Activated T-cell treated with anti-CD3 and anti-CD28 coated beads, Interleukin-2, amount 50 U/mL, for 72 hours (primary cell): ENCODE measurements around the gene DAPK2. TPM values are rescaled to one million over a fixed set of nuclear protein-coding genes. Genes with fewer than 3 reads are reported as not detected.

Experiments
- ATAC-seq, 2 donors: fragments of 150-1000 bp; cut with Tn5 transposase; replicated peaks in 1 of 2; 2 replicates each; pipeline ENCODE4 v1.10.0; 2021; ENCODE audit warnings: moderate library complexity in 2 of 2, mild to moderate bottlenecking in 1 of 2
- DNase-seq, 2 donors: peaks; one replicate each; pipeline ENCODE4 v3.0.0; 2021 to 2022; ENCODE audit warnings: mixed read lengths in 1 of 2
- H3K27ac Mint-ChIP-seq: one replicate; pipeline ENCODE4 v1.8.0; 2022; ENCODE audit warnings: mild to moderate bottlenecking, moderate library complexity, mixed read lengths
- H3K27me3 Mint-ChIP-seq: one replicate; pipeline ENCODE4 v1.8.0; 2022; ENCODE audit warnings: low read depth, mixed read lengths
- H3K36me3 Mint-ChIP-seq, 2 donors: one replicate each; pipeline ENCODE4 v1.8.0; 2022; ENCODE audit warnings: mixed read lengths in 2 of 2, mild to moderate bottlenecking in 1 of 2; ENCODE audit not compliant: insufficient read depth in 2 of 2
- H3K4me1 Mint-ChIP-seq: one replicate; pipeline ENCODE4 v1.8.0; 2022; ENCODE audit warnings: low read depth, mixed read lengths
- H3K4me3 Mint-ChIP-seq, 2 donors: one replicate each; pipeline ENCODE4 v1.8.0; 2022; ENCODE audit warnings: mild to moderate bottlenecking in 2 of 2, mixed read lengths in 2 of 2, moderate library complexity in 2 of 2
- H3K9me3 Mint-ChIP-seq, 2 donors: one replicate each; pipeline ENCODE4 v1.8.0; 2022; ENCODE audit warnings: mixed read lengths in 2 of 2
- total RNA-seq, 2 donors: library from RNA; stranded (reverse); gene quantifications; one replicate each; pipeline ENCODE4 v1.2.3, GENCODE V29; 2022

Gene DAPK2
- total RNA-seq, 2 donors from 2014 or later = 2.3 to 3.3 TPM

DNA sequence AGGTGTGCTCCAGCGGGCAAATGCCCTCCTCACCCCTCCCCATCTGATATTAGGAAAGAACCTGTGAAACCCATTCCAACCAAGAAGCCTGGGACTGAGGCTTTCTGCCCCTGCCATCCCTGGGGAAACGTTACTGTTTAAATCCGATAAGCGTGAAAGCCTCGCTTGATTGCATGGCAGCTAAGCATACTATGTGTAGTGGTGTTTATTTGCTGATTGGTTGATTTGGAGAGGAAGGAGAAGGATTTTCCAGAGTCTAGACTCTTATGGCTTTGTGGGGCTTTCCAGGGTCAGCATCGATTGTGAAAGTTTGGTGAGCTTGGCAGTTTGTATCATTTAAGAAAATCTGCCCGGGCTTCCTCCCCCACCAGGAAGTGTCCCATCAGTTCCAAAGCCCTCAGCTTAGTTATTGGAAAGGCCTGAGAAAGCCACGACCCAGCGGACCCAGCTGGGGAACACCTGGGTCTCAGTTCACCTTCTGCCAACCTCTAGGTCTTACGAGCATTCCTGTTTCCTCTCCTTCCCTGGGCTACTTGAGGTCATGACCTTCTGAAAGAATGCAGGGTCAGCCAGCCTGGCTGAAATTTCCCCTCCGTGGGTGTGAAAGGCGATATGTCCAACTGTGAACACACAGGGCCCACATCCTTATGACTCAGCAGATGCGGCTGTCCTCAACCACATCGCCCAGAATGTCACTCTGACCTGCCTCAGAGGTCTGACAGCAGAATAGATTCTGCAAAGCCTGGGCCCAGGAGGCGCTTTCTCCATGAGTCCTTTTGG lies 149.8 kb downstream of the DAPK2 start:
- H3K36me3 Mint-ChIP-seq = peaks cover 0 to 2% of the 10 kb centered on the region in 2 donors
- H3K9me3 Mint-ChIP-seq = no peaks in the 10 kb centered on the region
- peak; percentile 32 to 79 for ATAC-seq
- peak overlapping the region in 1 of 2 donors; percentile 13 for H3K4me3 Mint-ChIP-seq
- H3K27me3 Mint-ChIP-seq = no peaks in the 10 kb centered on the region
- H3K4me1 Mint-ChIP-seq = peaks cover 78% of the 10 kb centered on the region
- DNase-seq = peak; percentile 54 to 80
- no peak overlapping the region for H3K27ac Mint-ChIP-seq

- Mint-ChIP-seq H3K4me1 (peaks cover 85% of the 10 kb centered on the region), H3K27me3 (no peaks in the 10 kb centered on the region), H3K36me3 (peaks cover 0 to 2% of the 10 kb centered on the region in 2 donors), H3K4me3 (no peak overlapping the region), H3K9me3 (no peaks in the 10 kb centered on the region), H3K27ac (peak overlapping the region; percentile 20)
- ATAC-seq (no peak), DNase-seq (no peak)
Measured at GRCh38 chr15:63895787-63896218, 150.5 kb downstream of the DAPK2 start.

DNA sequence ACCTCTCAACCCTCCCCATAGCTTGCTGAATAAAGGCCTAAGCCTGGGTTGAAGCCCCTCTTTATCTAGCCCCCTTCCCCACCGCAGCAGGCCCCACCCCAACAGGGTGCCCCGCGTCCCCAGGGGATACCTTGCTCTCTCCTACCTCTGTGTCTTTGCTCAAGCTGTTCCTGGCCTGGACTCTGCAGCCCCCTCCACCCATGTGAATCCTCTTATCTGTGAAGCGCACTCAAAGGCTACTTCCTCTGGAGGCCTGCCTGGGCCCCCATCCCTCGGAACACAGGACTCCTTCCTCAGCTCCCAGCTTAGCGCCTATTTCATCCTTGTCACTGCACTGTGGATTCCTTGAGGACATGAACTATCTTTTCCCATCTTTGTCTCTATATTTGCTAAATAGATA lies 151.1 kb downstream of the DAPK2 start:
- ATAC-seq (no peak), DNase-seq (no peak)
- Mint-ChIP-seq H3K27ac (no peak overlapping the region), H3K4me3 (no peak overlapping the region), H3K36me3 (peaks cover 0 to 2% of the 10 kb centered on the region in 2 donors), H3K9me3 (no peaks in the 10 kb centered on the region), H3K27me3 (no peaks in the 10 kb centered on the region), H3K4me1 (peaks cover 82% of the 10 kb centered on the region)

DNA sequence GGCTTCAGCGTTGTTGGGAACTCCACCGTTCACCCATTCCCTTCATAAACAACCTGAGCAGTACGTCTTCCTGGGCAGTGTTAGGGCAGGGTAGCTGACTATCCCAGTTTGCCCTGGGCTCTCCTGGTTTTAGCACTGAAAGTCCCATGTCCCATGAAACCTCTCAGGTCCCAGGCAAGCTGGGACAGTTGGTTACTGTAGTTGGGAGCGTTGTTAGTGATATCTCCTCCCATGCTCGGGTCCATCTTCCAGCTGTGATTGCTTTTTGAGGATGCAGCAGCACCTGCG lies 151.7 kb downstream of the DAPK2 start:
- Mint-ChIP-seq H3K27me3 (no peaks in the 10 kb centered on the region), H3K4me3 (no peak overlapping the region), H3K9me3 (no peaks in the 10 kb centered on the region), H3K27ac (no peak overlapping the region), H3K36me3 (peaks cover 0 to 2% of the 10 kb centered on the region in 2 donors), H3K4me1 (peaks cover 77% of the 10 kb centered on the region)
- DNase-seq (no peak), ATAC-seq (no peak)

DNA sequence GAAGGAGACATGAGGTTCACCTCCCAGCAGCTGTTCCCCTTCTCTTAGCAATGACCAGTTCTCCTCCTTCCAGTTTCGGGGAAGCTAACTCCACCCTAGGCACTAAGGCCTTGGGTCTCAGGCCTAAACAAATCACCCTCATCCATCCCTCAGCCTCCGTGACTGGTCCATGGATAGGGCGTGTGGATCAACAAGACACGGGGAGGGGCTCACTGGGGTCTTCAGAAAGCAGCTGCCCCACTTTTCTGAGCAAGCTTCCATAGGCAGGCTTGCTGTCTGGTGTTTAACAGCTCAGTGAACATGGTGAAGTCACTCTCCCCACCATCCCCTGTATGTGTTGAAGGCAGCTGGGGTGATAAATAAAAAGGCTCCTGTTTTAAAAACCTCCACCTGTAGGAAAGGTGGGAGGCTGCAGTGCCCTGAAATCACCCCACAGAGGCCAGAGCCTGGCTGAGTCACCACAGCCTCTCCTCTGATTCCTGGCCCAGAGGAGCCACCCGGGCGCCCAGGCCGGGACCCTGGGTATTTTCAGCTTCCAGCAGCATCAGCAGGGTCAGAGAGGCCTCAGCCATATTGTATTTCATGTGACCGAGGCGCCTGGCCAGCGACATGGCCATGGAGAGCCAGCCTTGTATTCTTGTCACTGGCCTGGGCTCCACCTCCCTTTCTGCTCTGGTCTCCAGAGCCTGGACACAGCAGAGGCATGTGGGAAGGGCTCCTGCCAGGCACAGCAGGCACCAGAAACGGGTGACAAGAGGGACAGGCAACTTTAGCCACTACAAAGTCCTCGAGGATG lies 152.2 kb downstream of the DAPK2 start:
- Mint-ChIP-seq H3K4me3 (no peak overlapping the region), H3K4me1 (peaks cover 71% of the 10 kb centered on the region)
- no peak for DNase-seq

DNA sequence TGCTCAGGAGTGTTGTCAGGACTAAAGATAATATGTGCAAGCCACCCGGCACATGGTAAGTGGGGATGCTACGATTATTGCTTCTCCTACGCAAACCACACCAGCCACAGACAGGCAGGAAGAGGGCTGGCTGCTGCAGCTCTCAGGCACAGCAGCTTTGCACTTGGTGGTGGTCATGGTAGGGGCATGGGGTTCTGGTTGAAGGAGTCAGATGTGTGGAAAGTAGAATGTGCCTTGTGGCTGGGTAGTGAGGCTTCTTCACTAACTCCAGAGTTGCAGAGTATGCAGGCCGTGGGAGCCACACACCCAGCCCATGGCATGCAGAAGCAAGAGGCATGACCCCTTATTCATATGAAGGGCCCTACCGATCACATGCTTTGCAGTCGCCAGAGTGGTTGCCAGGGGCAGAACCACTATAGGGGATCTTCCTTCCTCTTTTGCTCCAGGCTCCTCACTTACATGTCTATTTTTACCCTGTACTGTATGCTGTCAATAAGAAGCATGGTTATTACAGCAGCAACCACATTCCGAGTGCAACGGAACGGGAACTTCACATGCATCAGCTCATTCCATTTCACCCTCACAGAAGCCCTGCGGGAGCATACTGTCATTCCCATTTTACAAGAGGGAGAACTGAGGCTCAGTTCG lies 153.4 kb downstream of the DAPK2 start:
- H3K4me3 Mint-ChIP-seq = peak overlapping the region; percentile 4 to 6
- peak; percentile 86 to 94 for ATAC-seq
- H3K9me3 Mint-ChIP-seq = no peaks in the 10 kb centered on the region
- no peak overlapping the region for H3K27ac Mint-ChIP-seq
- no peaks in the 10 kb centered on the region for H3K36me3 Mint-ChIP-seq
- H3K27me3 Mint-ChIP-seq = no peaks in the 10 kb centered on the region
- DNase-seq = peak; percentile 86 to 88
- peaks cover 78% of the 10 kb centered on the region for H3K4me1 Mint-ChIP-seq

More for the DNA sequence above, 152.2 kb downstream of the DAPK2 start:
- Mint-ChIP-seq H3K27me3 (no peaks in the 10 kb centered on the region), H3K36me3 (peaks cover 0 to 2% of the 10 kb centered on the region in 2 donors), H3K9me3 (no peaks in the 10 kb centered on the region), H3K27ac (no peak overlapping the region)
- ATAC-seq = no peak

- Mint-ChIP-seq H3K4me1 (peaks cover 72% of the 10 kb centered on the region), H3K27ac (no peak overlapping the region), H3K4me3 (peak overlapping the region in 1 of 2 donors; percentile 23), H3K9me3 (no peaks in the 10 kb centered on the region), H3K36me3 (no peaks in the 10 kb centered on the region), H3K27me3 (no peaks in the 10 kb centered on the region)
- DNase-seq = no peak
- no peak for ATAC-seq
Measured at GRCh38 chr15:63891768-63892133, 154.5 kb downstream of the DAPK2 start.

GRCh38 chr15:63891079-63891767 lies 155.1 kb downstream of the DAPK2 start:
- peak; percentile 74 to 83 for DNase-seq
- H3K9me3 Mint-ChIP-seq = no peaks in the 10 kb centered on the region
- H3K4me3 Mint-ChIP-seq = no peak overlapping the region
- H3K27ac Mint-ChIP-seq = no peak overlapping the region
- peak; percentile 26 to 33 for ATAC-seq
- H3K27me3 Mint-ChIP-seq = no peaks in the 10 kb centered on the region
- H3K4me1 Mint-ChIP-seq = peaks cover 67% of the 10 kb centered on the region
- no peaks in the 10 kb centered on the region for H3K36me3 Mint-ChIP-seq

- H3K4me1 Mint-ChIP-seq = peaks cover 61% of the 10 kb centered on the region
- no peaks in the 10 kb centered on the region for H3K9me3 Mint-ChIP-seq
- no peak for ATAC-seq
- DNase-seq = no peak
- no peaks in the 10 kb centered on the region for H3K36me3 Mint-ChIP-seq
- H3K27me3 Mint-ChIP-seq = no peaks in the 10 kb centered on the region
- no peak overlapping the region for H3K27ac Mint-ChIP-seq
- no peak overlapping the region for H3K4me3 Mint-ChIP-seq
Measured at GRCh38 chr15:63890617-63891016, 155.7 kb downstream of the DAPK2 start.

DNA sequence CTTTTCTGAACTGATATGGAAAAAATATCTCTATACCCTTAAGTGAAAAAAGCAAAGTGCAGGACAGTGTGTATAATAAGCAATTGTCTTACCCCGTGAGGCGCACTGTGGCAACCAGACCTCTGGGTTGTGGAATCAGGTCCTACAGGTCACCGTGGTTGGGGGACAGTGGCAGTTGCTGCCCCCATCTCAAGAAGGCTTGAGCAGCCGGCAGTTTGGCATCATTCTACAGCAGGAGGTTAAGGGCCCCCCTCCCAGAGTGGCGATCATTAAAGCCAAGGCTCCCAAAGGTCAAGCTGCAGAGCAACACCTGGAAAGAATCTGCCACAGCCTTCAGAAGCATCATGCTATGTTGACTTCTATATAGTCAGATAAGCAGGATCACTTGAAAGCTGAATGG lies 156.5 kb downstream of the DAPK2 start:
- H3K4me3 Mint-ChIP-seq = no peak overlapping the region

GRCh38 chr15:63888823-63889222 lies 157.5 kb downstream of the DAPK2 start:
- no peak overlapping the region for H3K27ac Mint-ChIP-seq
- no peaks in the 10 kb centered on the region for H3K9me3 Mint-ChIP-seq
- H3K27me3 Mint-ChIP-seq = no peaks in the 10 kb centered on the region
- no peaks in the 10 kb centered on the region for H3K36me3 Mint-ChIP-seq
- H3K4me1 Mint-ChIP-seq = peaks cover 43% of the 10 kb centered on the region
- ATAC-seq = no peak
- no peak for DNase-seq
- H3K4me3 Mint-ChIP-seq = no peak overlapping the region

More for the DNA sequence above, 156.5 kb downstream of the DAPK2 start:
- ATAC-seq = no peak
- no peaks in the 10 kb centered on the region for H3K27me3 Mint-ChIP-seq
- no peak overlapping the region for H3K27ac Mint-ChIP-seq
- DNase-seq = no peak
- H3K36me3 Mint-ChIP-seq = no peaks in the 10 kb centered on the region
- no peaks in the 10 kb centered on the region for H3K9me3 Mint-ChIP-seq
- H3K4me1 Mint-ChIP-seq = peaks cover 53% of the 10 kb centered on the region

DNA sequence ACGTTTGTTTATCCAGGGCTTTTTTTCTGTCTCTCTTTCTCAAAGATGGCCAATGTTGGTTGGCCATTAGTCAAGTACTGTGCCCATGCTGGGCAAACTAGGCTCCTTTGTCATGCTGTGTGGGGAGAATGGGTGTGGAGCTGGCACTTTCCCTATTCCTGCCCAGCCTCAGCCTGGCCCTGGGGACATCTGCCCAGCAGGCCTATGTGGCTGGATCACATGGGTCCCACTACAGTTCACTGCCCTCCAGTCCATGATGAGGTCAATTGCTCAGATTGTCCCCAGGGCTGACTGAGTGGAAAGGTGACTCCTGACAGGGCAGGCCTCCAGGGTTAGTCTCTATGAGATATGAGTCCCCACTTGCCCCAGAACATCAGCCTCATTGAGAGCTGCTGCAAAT lies 158.1 kb downstream of the DAPK2 start:
- peaks cover 37% of the 10 kb centered on the region for H3K4me1 Mint-ChIP-seq
- no peaks in the 10 kb centered on the region for H3K36me3 Mint-ChIP-seq
- H3K9me3 Mint-ChIP-seq = no peaks in the 10 kb centered on the region
- no peak for DNase-seq
- no peaks in the 10 kb centered on the region for H3K27me3 Mint-ChIP-seq
- no peak for ATAC-seq
- no peak overlapping the region for H3K27ac Mint-ChIP-seq
- H3K4me3 Mint-ChIP-seq = no peak overlapping the region

DNA sequence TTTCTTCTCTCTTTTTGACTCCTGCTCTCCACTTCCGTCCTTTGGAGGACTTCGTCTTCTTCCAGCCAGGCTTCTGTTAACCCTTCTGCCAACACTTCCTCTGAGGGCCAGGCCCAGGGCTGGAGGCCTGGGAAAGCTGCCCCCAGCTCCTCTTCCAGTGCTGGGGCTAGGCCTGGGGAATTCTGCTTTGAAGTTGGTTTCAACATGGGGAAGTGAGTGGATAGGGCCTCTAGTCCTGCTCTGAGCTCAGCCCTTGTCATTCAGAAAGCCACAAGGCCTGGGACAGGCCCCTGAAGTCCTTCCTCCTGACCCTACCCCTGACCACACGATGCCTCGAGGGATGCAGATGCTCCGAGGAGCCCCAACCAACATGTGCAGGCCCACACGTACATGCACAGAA lies 158.7 kb downstream of the DAPK2 start:
- H3K36me3 Mint-ChIP-seq = no peaks in the 10 kb centered on the region
- no peak overlapping the region for H3K27ac Mint-ChIP-seq
- H3K4me1 Mint-ChIP-seq = peaks cover 31% of the 10 kb centered on the region
- DNase-seq (no peak), ATAC-seq (no peak)
- no peak overlapping the region for H3K4me3 Mint-ChIP-seq
- H3K27me3 Mint-ChIP-seq = no peaks in the 10 kb centered on the region
- no peaks in the 10 kb centered on the region for H3K9me3 Mint-ChIP-seq
